CD14-positive monocyte (primary cell): ENCODE data around the gene API5. TPM values are rescaled to one million over a fixed set of nuclear protein-coding genes. Genes with fewer than 3 reads are reported as not detected.

Experiments
- DNase-seq, 3 donors: peaks; one replicate each; pipeline ENCODE4 v3.0.0-alpha.2; 2011 to 2022
- H2AFZ ChIP-seq: 2 replicates; pipeline ENCODE4 v1.6.0; 2012; ENCODE audit warnings: mild to moderate bottlenecking, low read depth, low read length, inconsistent platforms; ENCODE audit not compliant: insufficient read depth, poor library complexity, severe bottlenecking
- H3K27ac ChIP-seq, 2 donors: 1 replicate in 1 of 2; 2 replicates in 1 of 2; pipeline ENCODE4 v1.5.1; 2012 to 2013; ENCODE audit warnings: low read length in 2 of 2, control low read depth in 1 of 2, inconsistent platforms in 1 of 2, low read depth in 1 of 2, mild to moderate bottlenecking in 1 of 2
- H3K27me3 ChIP-seq, 2 donors: one replicate each; pipeline versions ENCODE4 v1.6.0 to v1.6.1; 2011 to 2013; ENCODE audit warnings: low read length in 2 of 2; ENCODE audit not compliant: control insufficient read depth in 2 of 2, insufficient read depth in 2 of 2
- H3K36me3 ChIP-seq, 2 donors: replicated peaks in 1 of 2; 1 replicate in 1 of 2; 2 replicates in 1 of 2; pipeline versions ENCODE4 v1.5.1 to v1.6.1; 2012 to 2013; ENCODE audit warnings: low read length in 2 of 2, control low read depth in 1 of 2, inconsistent platforms in 1 of 2, mild to moderate bottlenecking in 1 of 2; ENCODE audit not compliant: insufficient read depth in 2 of 2, control insufficient read depth in 1 of 2
- H3K4me1 ChIP-seq, 2 donors: 1 replicate in 1 of 2; 2 replicates in 1 of 2; pipeline versions ENCODE4 v1.5.1 to v1.6.1; 2012 to 2013; ENCODE audit warnings: low read length in 2 of 2, control low read depth in 1 of 2, inconsistent platforms in 1 of 2, mild to moderate bottlenecking in 1 of 2, moderate library complexity in 1 of 2; ENCODE audit not compliant: insufficient read depth in 2 of 2, control insufficient read depth in 1 of 2
- H3K4me2 ChIP-seq: replicated peaks from 2 replicates; pipeline ENCODE3; 2012; ENCODE audit warnings: low read length, moderate library complexity, mild to moderate bottlenecking; ENCODE audit not compliant: poor library complexity, severe bottlenecking; ENCODE audit errors: extremely low read depth
- H3K4me3 ChIP-seq, 3 experiments: fragments of 200-600 bp in 1 of 3; sonication (generic) in 1 of 3; replicated peaks in 1 of 3; 1 replicate in 2 of 3; 2 replicates in 1 of 3; pipeline ENCODE4 v1.5.1; 2011 to 2013; ENCODE audit warnings: low read length in 3 of 3, mild to moderate bottlenecking in 3 of 3, control low read depth in 2 of 3, low read depth in 2 of 3, inconsistent platforms in 1 of 3, moderate library complexity in 1 of 3
- H3K79me2 ChIP-seq: 2 replicates; pipeline ENCODE4 v1.6.0; 2012; ENCODE audit warnings: mild to moderate bottlenecking, control low read depth, inconsistent platforms, low read length, moderate library complexity; ENCODE audit not compliant: insufficient read depth
- H3K9ac ChIP-seq: 2 replicates; pipeline ENCODE4 v1.6.0; 2017; ENCODE audit warnings: low read length, mild to moderate bottlenecking; ENCODE audit not compliant: insufficient read depth, poor library complexity, severe bottlenecking
- H3K9me3 ChIP-seq, 2 donors: replicated peaks in 1 of 2; 1 replicate in 1 of 2; 2 replicates in 1 of 2; pipeline versions ENCODE4 v1.5.1 to v1.6.1; 2012 to 2013; ENCODE audit warnings: low read length in 2 of 2, control low read depth in 1 of 2; ENCODE audit not compliant: control insufficient read depth in 1 of 2, insufficient read depth in 1 of 2
- H4K20me1 ChIP-seq: 2 replicates; pipeline ENCODE4 v1.6.0; 2012; ENCODE audit warnings: mild to moderate bottlenecking, low read length, control low read depth, moderate library complexity; ENCODE audit not compliant: insufficient read depth
- H3K27ac Mint-ChIP-seq, 7 donors: one replicate each; pipeline ENCODE4 v1.8.0; 2020; ENCODE audit warnings: mild to moderate bottlenecking in 7 of 7, mixed read lengths in 7 of 7, moderate library complexity in 6 of 7, inconsistent platforms in 2 of 7
- H3K27me3 Mint-ChIP-seq, 3 donors: one replicate each; pipeline ENCODE4 v1.8.0; 2021 to 2022; ENCODE audit warnings: low read depth in 3 of 3, mild to moderate bottlenecking in 3 of 3, mixed read lengths in 3 of 3, moderate library complexity in 3 of 3, inconsistent platforms in 1 of 3
- H3K36me3 Mint-ChIP-seq, 2 donors: one replicate each; pipeline ENCODE4 v1.8.0; 2020; ENCODE audit warnings: mixed read lengths in 2 of 2, inconsistent platforms in 1 of 2, mild to moderate bottlenecking in 1 of 2
- H3K4me1 Mint-ChIP-seq: one replicate; pipeline ENCODE4 v1.8.0; 2020; ENCODE audit warnings: mild to moderate bottlenecking, mixed read lengths
- H3K4me3 Mint-ChIP-seq, 2 donors: one replicate each; pipeline ENCODE4 v1.8.0; 2020; ENCODE audit warnings: mild to moderate bottlenecking in 2 of 2, mixed read lengths in 2 of 2, moderate library complexity in 1 of 2
- H3K9me3 Mint-ChIP-seq, 7 donors: one replicate each; pipeline ENCODE4 v1.8.0; 2020 to 2022; ENCODE audit warnings: mixed read lengths in 7 of 7, mild to moderate bottlenecking in 6 of 7, moderate library complexity in 6 of 7, inconsistent platforms in 2 of 7
- WGBS: methylation state at CpG from one replicate; pipeline ENCODE4 v1.1.5; 2013; ENCODE audit warnings: missing lambda C conversion rate; ENCODE audit not compliant: insufficient coverage; 5-methylcytosine and 5-hydroxymethylcytosine counted together
- intact Hi-C, 2 donors: fragments of 100-400 bp; cut with micrococcal nuclease; formaldehyde crosslinking; loops; one replicate each; pipeline versions ENCODE4 v1.15.0 to v1.15.1; 2023
- polyA plus RNA-seq, 3 donors: library from polyadenylated mRNA; depleted of rRNA in 1 of 3; unstranded in 2 of 3; stranded (reverse) in 1 of 3; fragments of 300-500 nt in 2 of 3; fragments of >200 nt in 1 of 3; fragmentation: Illumina TruSeq in 2 of 3; gene quantifications; 1 replicate in 2 of 3; 2 replicates in 1 of 3; pipeline ENCODE4 v1.2.3, GENCODE V29; 2012 to 2021
- small RNA-seq: library from RNA; depleted of rRNA; stranded (forward); fragments of <200 nt; gene quantifications from one replicate; pipeline ENCODE3, GENCODE V24; 2012; ENCODE audit warnings: low read depth; ENCODE audit not compliant: insufficient read length
- TF ChIP-seq, protein P1 (sequence below): fragments of 200-600 bp; IDR thresholded peaks from one replicate; pipeline ENCODE4 v1.8.0; 2022; ENCODE audit warnings: antibody characterized with exemption, mild to moderate bottlenecking

The API5 gene
- polyA plus RNA-seq, 3 donors, result 17.1 to 84.0 (median 65.9) TPM

- Mint-ChIP-seq H3K9me3 (no peaks in the 10 kb centered on the region), H3K36me3 (peaks cover 84 to 89% of the 10 kb centered on the region in 2 donors), H3K27ac (peak overlapping the region in 2 of 7 donors; percentile 8 to 19), H3K27me3 (no peaks in the 10 kb centered on the region), H3K4me3 (no peak overlapping the region), H3K4me1 (no peaks in the 10 kb centered on the region)
- WGBS, result no CpG with 5 or more reads among the region's 2 CpGs
- Histone ChIP-seq H3K4me1 (no peaks in the 10 kb centered on the region), H3K27ac (no peak overlapping the region), H3K4me3 (no peak overlapping the region), H2AFZ (no peak overlapping the region), H4K20me1 (no peaks in the 10 kb centered on the region), H3K36me3 (peaks cover 83 to 95% of the 10 kb centered on the region in 2 donors), H3K79me2 (no peaks in the 10 kb centered on the region), H3K9me3 (no peaks in the 10 kb centered on the region), H3K4me2 (no peak overlapping the region), H3K9ac (no peak overlapping the region), H3K27me3 (no peaks in the 10 kb centered on the region)
- no peak for DNase-seq
- intact Hi-C loops, result loop anchor here in 1 of 2 donors (10.0 kb wide), 1 partner anchor 69 kb away; no protein-coding TSS in a partner anchor
- TF ChIP-seq, protein P1, sequence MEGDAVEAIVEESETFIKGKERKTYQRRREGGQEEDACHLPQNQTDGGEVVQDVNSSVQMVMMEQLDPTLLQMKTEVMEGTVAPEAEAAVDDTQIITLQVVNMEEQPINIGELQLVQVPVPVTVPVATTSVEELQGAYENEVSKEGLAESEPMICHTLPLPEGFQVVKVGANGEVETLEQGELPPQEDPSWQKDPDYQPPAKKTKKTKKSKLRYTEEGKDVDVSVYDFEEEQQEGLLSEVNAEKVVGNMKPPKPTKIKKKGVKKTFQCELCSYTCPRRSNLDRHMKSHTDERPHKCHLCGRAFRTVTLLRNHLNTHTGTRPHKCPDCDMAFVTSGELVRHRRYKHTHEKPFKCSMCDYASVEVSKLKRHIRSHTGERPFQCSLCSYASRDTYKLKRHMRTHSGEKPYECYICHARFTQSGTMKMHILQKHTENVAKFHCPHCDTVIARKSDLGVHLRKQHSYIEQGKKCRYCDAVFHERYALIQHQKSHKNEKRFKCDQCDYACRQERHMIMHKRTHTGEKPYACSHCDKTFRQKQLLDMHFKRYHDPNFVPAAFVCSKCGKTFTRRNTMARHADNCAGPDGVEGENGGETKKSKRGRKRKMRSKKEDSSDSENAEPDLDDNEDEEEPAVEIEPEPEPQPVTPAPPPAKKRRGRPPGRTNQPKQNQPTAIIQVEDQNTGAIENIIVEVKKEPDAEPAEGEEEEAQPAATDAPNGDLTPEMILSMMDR, result no peak
Measured at GRCh38 chr11:43393765-43394355, 82.1 kb downstream of the API5 start.

Small RNAs within 50 kb of the gene (small RNA-seq; reads per million reads assigned to genes)
- not detected for gene RF00019

Other genes starting within 250 kb of the API5 start
- 10 to 100 TPM; 34.7 to 82.5 (median 40.8) TPM for gene TTC17, start 46.9 kb downstream of the API5 start, polyA plus RNA-seq